Upper lobe of right lung (tissue), 1 donor: ENCODE results near the gene EREG. TPM values are rescaled to one million over a fixed set of nuclear protein-coding genes. Genes with fewer than 3 reads are reported as not detected.

Source experiments
- ATAC-seq: fragments of 200-7000 bp; cut with Tn5 transposase; one replicate; pipeline ENCODE4 v1.9.1; 2020; ENCODE audit warnings: mild to moderate bottlenecking, moderate library complexity
- DNase-seq: peaks from one replicate; pipeline ENCODE4 v3.0.0-alpha.2; 2020
- H3K27ac ChIP-seq: fragments of 200-600 bp; one replicate; pipeline ENCODE4 v1.8.0; 2022
- H3K27me3 ChIP-seq: fragments of 200-600 bp; one replicate; pipeline ENCODE4 v1.8.0; 2022; ENCODE audit warnings: mild to moderate bottlenecking
- H3K36me3 ChIP-seq: fragments of 200-600 bp; one replicate; pipeline ENCODE4 v1.8.0; 2022
- H3K4me1 ChIP-seq: fragments of 200-600 bp; one replicate; pipeline ENCODE4 v1.8.0; 2022
- H3K4me3 ChIP-seq: fragments of 200-600 bp; one replicate; pipeline ENCODE4 v1.8.0; 2022; ENCODE audit warnings: mild to moderate bottlenecking
- H3K9me3 ChIP-seq: fragments of 200-600 bp; one replicate; pipeline ENCODE4 v1.8.0; 2022
- CTCF ChIP-seq: fragments of 200-600 bp; IDR thresholded peaks from one replicate; pipeline ENCODE4 v1.8.0; 2022; ENCODE audit warnings: antibody characterized with exemption
- intact Hi-C: fragments of 100-400 bp; cut with DNase I; formaldehyde crosslinking; loops from one replicate; pipeline ENCODE4 v1.11.0; 2022
- total RNA-seq: library from RNA; stranded (reverse); fragmentation: NEBNext Ultra II Directional; extraction: Animal tissue kit (Norgen Biotek cat#: 25700); gene quantifications from one replicate; pipeline ENCODE4 v1.2.1, GENCODE V29; 2021
- donor health status: DM: no; HTN: yes; CAD: no; lungs with severe emphysema.

The EREG gene
- total RNA-seq, 1 donor from 2014 or later = 0.69 TPM

GRCh38 chr4:74319470-74319869 is 45.5 kb upstream of the EREG start:
- Histone ChIP-seq H3K4me1 (no peaks in the 10 kb centered on the region), H3K9me3 (no peaks in the 10 kb centered on the region), H3K4me3 (no peak overlapping the region), H3K27me3 (peaks cover 4% of the 10 kb centered on the region), H3K36me3 (no peaks in the 10 kb centered on the region), H3K27ac (no peak overlapping the region)
- TF ChIP-seq CTCF = no peak
- ATAC-seq (no peak), DNase-seq (no peak)
- intact Hi-C loops = no loop called here

DNA sequence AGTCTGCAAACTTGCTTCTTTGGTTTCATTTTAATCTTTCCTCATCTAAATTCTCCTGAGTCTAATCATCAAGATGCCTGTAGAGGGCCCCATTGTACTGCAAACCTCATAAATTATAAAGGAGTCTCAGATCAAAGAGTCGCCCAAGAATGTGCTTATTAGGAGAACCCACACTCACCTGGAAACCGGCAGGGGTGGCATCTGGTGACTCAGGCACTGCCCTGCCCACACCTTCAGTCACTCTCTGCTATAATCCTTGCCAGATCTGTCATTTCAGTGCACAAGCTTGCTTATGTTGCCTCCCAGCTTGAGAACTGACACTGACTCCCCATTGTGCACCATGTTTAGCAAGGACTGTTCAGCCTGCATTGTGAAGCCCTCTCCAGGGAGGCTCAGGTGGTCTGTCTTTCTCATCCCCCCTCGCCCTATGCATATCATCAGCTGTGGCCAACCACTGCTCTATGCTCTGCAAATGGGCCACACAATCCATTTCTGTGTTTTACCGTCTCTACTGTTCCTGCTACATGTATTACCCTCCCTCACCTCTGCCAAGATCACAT is 44.3 kb upstream of the EREG start:
- peak; percentile 49 for TF ChIP-seq CTCF
- Histone ChIP-seq H3K27me3 (peaks cover 4% of the 10 kb centered on the region), H3K4me1 (no peaks in the 10 kb centered on the region), H3K27ac (no peak overlapping the region), H3K36me3 (no peaks in the 10 kb centered on the region), H3K9me3 (no peaks in the 10 kb centered on the region), H3K4me3 (no peak overlapping the region)
- peak; percentile 70 for DNase-seq
- intact Hi-C loops = no loop called here
- peak; percentile 97 for ATAC-seq

GRCh38 chr4:74322301-74322700 is 42.6 kb upstream of the EREG start:
- Histone ChIP-seq H3K9me3 (no peaks in the 10 kb centered on the region), H3K4me1 (no peaks in the 10 kb centered on the region), H3K27ac (no peak overlapping the region), H3K4me3 (no peak overlapping the region), H3K27me3 (peaks cover 4% of the 10 kb centered on the region), H3K36me3 (no peaks in the 10 kb centered on the region)
- ATAC-seq (no peak), DNase-seq (no peak)
- intact Hi-C loops = no loop called here
- TF ChIP-seq CTCF = no peak

GRCh38 chr4:74323663-74324062 is 41.3 kb upstream of the EREG start:
- no peak for ATAC-seq
- Histone ChIP-seq H3K9me3 (no peaks in the 10 kb centered on the region), H3K36me3 (no peaks in the 10 kb centered on the region), H3K27ac (no peak overlapping the region), H3K27me3 (peaks cover 4% of the 10 kb centered on the region), H3K4me3 (no peak overlapping the region), H3K4me1 (no peaks in the 10 kb centered on the region)
- DNase-seq = no peak
- intact Hi-C loops = no loop called here
- no peak for TF ChIP-seq CTCF

DNA sequence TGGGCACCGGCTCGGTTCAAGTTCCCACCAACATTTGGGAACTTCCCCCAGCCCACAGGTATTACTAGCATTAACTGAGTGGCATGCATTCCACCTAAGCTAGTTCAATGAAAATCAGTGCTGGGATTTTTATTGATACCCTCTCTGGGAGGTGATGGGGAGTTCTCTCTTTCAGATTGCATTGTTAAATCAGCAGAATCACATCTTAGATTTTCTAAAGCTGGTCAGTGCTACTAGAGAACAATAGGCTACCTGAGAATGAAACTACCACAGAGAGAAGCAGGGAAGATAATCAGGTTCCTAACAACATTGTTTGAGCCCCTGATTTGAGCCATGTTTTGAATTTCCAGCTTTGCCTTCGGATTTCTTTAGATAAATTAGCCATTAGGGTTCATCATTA is 40.7 kb upstream of the EREG start:
- Histone ChIP-seq H3K4me3 (no peak overlapping the region), H3K9me3 (no peaks in the 10 kb centered on the region)
- TF ChIP-seq CTCF = no peak

GRCh38 chr4:74325886-74326285 is 39.1 kb upstream of the EREG start:
- intact Hi-C loops = no loop called here
- DNase-seq = no peak
- ATAC-seq = no peak
- no peaks in the 10 kb centered on the region for H3K36me3 ChIP-seq
- no peaks in the 10 kb centered on the region for H3K9me3 ChIP-seq
- H3K4me3 ChIP-seq = no peak overlapping the region
- H3K4me1 ChIP-seq = no peaks in the 10 kb centered on the region
- TF ChIP-seq CTCF = no peak
- H3K27me3 ChIP-seq = peaks cover 4% of the 10 kb centered on the region
- no peak overlapping the region for H3K27ac ChIP-seq

More for the DNA sequence above, 40.7 kb upstream of the EREG start:
- DNase-seq (no peak), ATAC-seq (no peak)
- no peak overlapping the region for H3K27ac ChIP-seq
- H3K27me3 ChIP-seq = peaks cover 4% of the 10 kb centered on the region
- no peaks in the 10 kb centered on the region for H3K36me3 ChIP-seq
- H3K4me1 ChIP-seq = no peaks in the 10 kb centered on the region
- intact Hi-C loops = no loop called here
